GM23248 (cell line): ENCODE measurements around the gene CDON.

Experiments
- EZH2 ChIP-seq: fragments of 200-600 bp; sonication (generic); IDR thresholded peaks from 2 replicates; pipeline ENCODE4 v1.6.1; 2018; ENCODE audit warnings: antibody characterized with exemption, mild to moderate bottlenecking; ENCODE audit not compliant: insufficient read depth, poor library complexity, severe bottlenecking
- EZH2phosphoT487 ChIP-seq: fragments of 200-600 bp; sonication (generic); IDR thresholded peaks from 2 replicates; pipeline ENCODE4 v1.6.1; 2018; ENCODE audit warnings: antibody characterized with exemption, moderate library complexity, mild to moderate bottlenecking, low read depth; ENCODE audit not compliant: insufficient read depth

DNA sequence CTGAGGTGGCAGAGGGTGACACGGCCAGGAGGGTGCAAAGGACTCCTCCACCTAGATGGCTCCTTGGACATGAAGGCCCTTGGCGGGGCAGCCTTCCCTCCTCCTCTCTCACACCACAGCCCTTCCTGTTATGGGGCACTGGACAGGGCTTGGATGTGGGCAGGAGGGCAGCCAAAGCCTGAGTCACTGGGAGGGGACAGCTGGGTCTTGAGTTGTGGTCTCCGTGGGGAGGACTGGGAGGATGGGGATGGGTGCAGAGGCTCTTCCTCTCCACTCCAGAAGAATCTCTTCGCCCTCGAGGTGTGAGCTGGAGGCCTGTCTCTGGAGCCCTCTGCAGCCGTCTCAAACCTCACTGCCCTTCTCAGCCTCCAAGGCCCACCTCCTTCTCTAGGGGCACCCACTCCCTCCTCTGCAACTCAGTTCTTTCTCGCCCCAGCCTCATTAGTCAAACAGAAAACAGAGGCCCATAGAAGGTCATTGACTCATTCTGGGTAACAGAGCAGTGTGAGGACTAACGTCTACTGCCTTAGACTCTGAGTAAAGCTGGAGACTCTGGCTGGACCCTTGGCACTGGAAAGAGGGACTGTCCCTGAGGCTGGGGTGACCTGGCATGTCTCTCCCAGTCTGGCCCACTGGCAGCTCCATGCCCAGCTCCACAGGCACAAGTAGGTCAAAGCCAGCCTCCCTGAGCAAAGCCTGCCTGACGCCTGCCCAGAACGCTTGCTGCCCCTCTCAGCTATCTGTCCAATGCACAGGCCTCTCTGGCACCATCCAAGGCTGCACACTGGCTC lies 47.5 kb upstream of the CDON start:
- TF ChIP-seq EZH2 (no peak), EZH2phosphoT487 (no peak)
